ENCODE data around the gene ARMH4. TPM values are rescaled to one million over a fixed set of nuclear protein-coding genes. Genes with fewer than 3 reads are reported as not detected.

The ARMH4 gene
- total and polyA plus RNA-seq, 7 donors = 0.17 to 3.2 (median 0.74) TPM

DNA sequence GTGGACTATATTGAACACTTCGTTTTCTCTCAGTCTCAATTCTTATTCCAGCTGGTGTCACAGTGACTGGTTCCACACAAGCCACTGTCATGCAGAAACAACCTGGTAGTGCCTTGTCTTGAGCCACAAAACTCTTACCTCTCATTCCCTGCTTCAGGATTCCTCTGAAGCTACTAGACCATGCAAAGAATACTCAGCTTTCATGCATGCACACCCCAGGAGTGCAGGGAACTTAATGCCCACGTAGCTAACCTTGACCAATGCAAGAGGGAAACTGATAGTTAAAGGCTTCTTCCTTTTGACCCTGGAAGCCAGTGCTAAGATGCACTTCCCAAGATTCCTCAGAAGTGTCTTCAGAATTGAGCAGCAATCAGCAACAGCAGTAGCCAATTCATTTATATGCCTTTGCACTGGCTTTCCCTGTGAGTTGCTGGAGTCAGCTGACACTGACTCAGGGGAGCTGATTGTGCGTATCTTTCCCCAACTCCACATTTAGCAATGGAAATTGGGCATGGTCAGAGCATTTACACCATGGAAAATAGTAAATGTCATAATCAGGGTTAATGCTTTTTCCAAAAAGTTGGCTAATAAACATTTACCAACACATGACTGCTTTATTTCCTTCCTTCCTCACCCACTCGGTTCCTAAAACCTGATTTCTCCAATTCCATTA lies 172.5 kb downstream of the ARMH4 start:
- TF ChIP-seq, protein P1, sequence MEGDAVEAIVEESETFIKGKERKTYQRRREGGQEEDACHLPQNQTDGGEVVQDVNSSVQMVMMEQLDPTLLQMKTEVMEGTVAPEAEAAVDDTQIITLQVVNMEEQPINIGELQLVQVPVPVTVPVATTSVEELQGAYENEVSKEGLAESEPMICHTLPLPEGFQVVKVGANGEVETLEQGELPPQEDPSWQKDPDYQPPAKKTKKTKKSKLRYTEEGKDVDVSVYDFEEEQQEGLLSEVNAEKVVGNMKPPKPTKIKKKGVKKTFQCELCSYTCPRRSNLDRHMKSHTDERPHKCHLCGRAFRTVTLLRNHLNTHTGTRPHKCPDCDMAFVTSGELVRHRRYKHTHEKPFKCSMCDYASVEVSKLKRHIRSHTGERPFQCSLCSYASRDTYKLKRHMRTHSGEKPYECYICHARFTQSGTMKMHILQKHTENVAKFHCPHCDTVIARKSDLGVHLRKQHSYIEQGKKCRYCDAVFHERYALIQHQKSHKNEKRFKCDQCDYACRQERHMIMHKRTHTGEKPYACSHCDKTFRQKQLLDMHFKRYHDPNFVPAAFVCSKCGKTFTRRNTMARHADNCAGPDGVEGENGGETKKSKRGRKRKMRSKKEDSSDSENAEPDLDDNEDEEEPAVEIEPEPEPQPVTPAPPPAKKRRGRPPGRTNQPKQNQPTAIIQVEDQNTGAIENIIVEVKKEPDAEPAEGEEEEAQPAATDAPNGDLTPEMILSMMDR (IDR thresholded peaks at IDR 0.05) = no peak
- intact Hi-C loops (cut with DNase I) = no loop called here
- WGBS, 3 donors = 37 to 43% (median 39%) methylated on average over 4 of the region's 4 CpGs

DNA sequence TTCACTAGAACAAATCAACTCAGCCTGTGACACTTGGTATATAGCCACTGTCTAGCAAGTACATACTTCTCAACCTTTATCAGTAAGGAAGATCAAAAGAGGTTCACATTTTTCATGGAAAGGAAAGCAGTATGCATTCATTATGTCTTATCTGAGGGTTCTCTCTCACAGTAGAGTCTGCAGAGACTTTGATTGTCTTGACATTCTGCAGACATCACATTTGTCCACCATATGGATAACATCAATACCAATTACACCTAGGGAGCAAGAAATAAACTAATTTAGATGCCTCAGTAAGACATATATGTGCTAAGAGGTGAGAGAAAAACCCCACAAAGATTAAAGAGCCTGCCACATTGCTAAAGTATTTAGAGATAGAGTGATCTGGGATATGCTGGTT lies 175.3 kb downstream of the ARMH4 start:
- Histone ChIP-seq H3K4me3 (no peak overlapping the region), H3K27ac (no peak overlapping the region), H3K4me1 (no peaks in the 10 kb centered on the region), H3K36me3 (ENCODE audit: insufficient read depth in 1 of 2, low read depth in 1 of 2) (no peaks in the 10 kb centered on the region), H3K9me3 (no peaks in the 10 kb centered on the region), H3K27me3 (ENCODE audit: insufficient read depth in 3 of 3, low read length in 2 of 3) (no peaks in the 10 kb centered on the region)
- no peak for DNase-seq
- intact Hi-C loops (cut with DNase I) = no loop called here
- no peak for ATAC-seq
- TF ChIP-seq, protein P1 (IDR thresholded peaks at IDR 0.05) = no peak

More for the DNA sequence above, 172.5 kb downstream of the ARMH4 start:
- H3K4me3 ChIP-seq = no peak overlapping the region
- no peaks in the 10 kb centered on the region for H3K27me3 ChIP-seq (ENCODE audit: insufficient read depth in 3 of 3, low read length in 2 of 3)
- no peaks in the 10 kb centered on the region for H3K4me1 ChIP-seq
- H3K27ac ChIP-seq = no peak overlapping the region
- no peak for ATAC-seq
- H3K36me3 ChIP-seq (ENCODE audit: insufficient read depth in 1 of 2, low read depth in 1 of 2) = no peaks in the 10 kb centered on the region
- DNase-seq = no peak
- H3K9me3 ChIP-seq = no peaks in the 10 kb centered on the region

DNA sequence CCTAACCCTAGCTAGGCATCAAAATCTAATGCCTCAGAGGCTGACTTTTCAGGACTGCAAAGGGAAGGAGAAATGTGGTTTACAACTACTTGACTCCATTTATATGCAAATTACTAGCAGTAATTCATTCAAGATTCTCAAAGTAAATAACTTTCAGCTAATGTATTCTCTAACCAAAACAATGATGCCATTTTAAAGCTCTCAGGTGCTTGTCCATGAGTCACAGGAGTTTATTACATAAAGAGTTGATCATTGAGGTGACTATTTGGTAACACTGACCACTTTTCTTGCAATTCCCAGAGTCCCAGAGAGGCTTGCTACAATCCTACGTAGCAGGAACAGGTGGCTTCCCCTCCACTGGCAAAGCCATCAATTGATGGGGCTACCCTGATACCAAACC lies 177.1 kb downstream of the ARMH4 start:
- Histone ChIP-seq H3K36me3 (ENCODE audit: insufficient read depth in 1 of 2, low read depth in 1 of 2) (no peaks in the 10 kb centered on the region), H3K4me3 (no peak overlapping the region), H3K9me3 (no peaks in the 10 kb centered on the region), H3K4me1 (no peaks in the 10 kb centered on the region), H3K27me3 (ENCODE audit: insufficient read depth in 3 of 3, low read length in 2 of 3) (no peaks in the 10 kb centered on the region), H3K27ac (no peak overlapping the region)
- DNase-seq (no peak), ATAC-seq (no peak)
- intact Hi-C loops (cut with DNase I) = no loop called here
- 24 to 31% (median 27%) methylated on average over 1 of the region's 1 CpG for WGBS, 3 donors
- TF ChIP-seq, protein P1 (IDR thresholded peaks at IDR 0.05) = no peak

DNA sequence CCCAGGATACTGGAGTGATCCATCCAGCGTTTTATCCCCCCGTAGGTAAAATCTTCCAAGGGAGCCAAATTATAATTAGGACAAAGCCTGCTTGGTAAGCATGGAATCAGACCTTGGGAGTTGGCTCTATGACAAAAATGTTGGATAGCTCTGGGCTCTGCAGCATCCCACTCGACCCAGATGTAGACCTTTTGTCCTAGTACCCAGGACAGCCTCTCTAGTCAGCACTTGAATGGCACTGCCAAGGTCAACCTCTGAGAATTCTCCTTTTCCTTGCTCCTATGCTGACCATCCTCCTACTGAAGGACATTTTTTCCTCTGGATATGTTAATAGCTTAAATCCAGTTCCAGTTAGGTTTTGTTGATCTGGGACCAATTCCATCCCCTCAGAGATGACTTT lies 181.4 kb downstream of the ARMH4 start:
- intact Hi-C loops (cut with DNase I) = no loop called here
- no peaks in the 10 kb centered on the region for H3K36me3 ChIP-seq (ENCODE audit: insufficient read depth in 1 of 2, low read depth in 1 of 2)
- no peak for ATAC-seq

More for the DNA sequence above, 181.4 kb downstream of the ARMH4 start:
- Histone ChIP-seq H3K27me3 (ENCODE audit: insufficient read depth in 3 of 3, low read length in 2 of 3) (no peaks in the 10 kb centered on the region), H3K4me3 (no peak overlapping the region), H3K9me3 (no peaks in the 10 kb centered on the region), H3K4me1 (no peaks in the 10 kb centered on the region), H3K27ac (no peak overlapping the region)
- TF ChIP-seq, protein P1 (IDR thresholded peaks at IDR 0.05) = no peak
- WGBS, 3 donors = 37 to 44% (median 43%) methylated on average over 3 of the region's 3 CpGs
- DNase-seq = no peak

Measured in psoas muscle (tissue), 8 donors.